Thyroid gland (tissue), 4 donors: ENCODE measurements around the gene ACER2.

Source experiments
- POLR2A ChIP-seq, 2 donors: fragments of 450-650 bp; IDR thresholded peaks; one replicate each; pipeline ENCODE4 v1.6.1; 2017; ENCODE audit warnings: antibody characterized with exemption in 2 of 2, mild to moderate bottlenecking in 2 of 2, moderate library complexity in 1 of 2
- TF ChIP-seq, protein P1 (sequence below), 6 experiments: fragments of 200-600 bp in 3 of 6; fragments of 450-650 bp in 3 of 6; sonication (generic) in 3 of 6; IDR thresholded peaks; one replicate each; pipeline ENCODE4 v1.5.1; 2016 to 2019; ENCODE audit warnings: antibody characterized with exemption in 6 of 6, mild to moderate bottlenecking in 2 of 6, inconsistent platforms in 1 of 6, moderate library complexity in 1 of 6

GRCh38 chr9:19411316-19411715 is 2.5 kb downstream of the ACER2 start:
- TF ChIP-seq, protein P1, sequence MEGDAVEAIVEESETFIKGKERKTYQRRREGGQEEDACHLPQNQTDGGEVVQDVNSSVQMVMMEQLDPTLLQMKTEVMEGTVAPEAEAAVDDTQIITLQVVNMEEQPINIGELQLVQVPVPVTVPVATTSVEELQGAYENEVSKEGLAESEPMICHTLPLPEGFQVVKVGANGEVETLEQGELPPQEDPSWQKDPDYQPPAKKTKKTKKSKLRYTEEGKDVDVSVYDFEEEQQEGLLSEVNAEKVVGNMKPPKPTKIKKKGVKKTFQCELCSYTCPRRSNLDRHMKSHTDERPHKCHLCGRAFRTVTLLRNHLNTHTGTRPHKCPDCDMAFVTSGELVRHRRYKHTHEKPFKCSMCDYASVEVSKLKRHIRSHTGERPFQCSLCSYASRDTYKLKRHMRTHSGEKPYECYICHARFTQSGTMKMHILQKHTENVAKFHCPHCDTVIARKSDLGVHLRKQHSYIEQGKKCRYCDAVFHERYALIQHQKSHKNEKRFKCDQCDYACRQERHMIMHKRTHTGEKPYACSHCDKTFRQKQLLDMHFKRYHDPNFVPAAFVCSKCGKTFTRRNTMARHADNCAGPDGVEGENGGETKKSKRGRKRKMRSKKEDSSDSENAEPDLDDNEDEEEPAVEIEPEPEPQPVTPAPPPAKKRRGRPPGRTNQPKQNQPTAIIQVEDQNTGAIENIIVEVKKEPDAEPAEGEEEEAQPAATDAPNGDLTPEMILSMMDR (IDR thresholded peaks at IDR 0.05), result no peak
- TF ChIP-seq POLR2A (IDR thresholded peaks at IDR 0.05), result no peak
